SK-N-SH (cell line): ENCODE measurements around the gene CGN. TPM values are rescaled to one million over a fixed set of nuclear protein-coding genes. Genes with fewer than 3 reads are reported as not detected.

Experiments
- CTCF ChIA-PET: fragments of 300-600, 350-600 bp; formaldehyde crosslinking; extraction: SDS; loops from one replicate; lab custom pipeline; 2021; lab: Yijun Ruan, JAX
- POLR2A ChIA-PET: fragments of 350-600 bp; sonication (Branson Sonifier 250); formaldehyde crosslinking; extraction: SDS; loops from one replicate; lab custom pipeline; 2020; ENCODE audit warnings: antibody characterized with exemption, inconsistent platforms; lab: Yijun Ruan, JAX
- DNase-seq: peaks from one replicate; pipeline ENCODE4 v3.0.0; 2012
- H2AFZ ChIP-seq: fragments of 200-600 bp; sonication (generic); 2 replicates; pipeline ENCODE4 v1.8.1; 2016; ENCODE audit warnings: antibody characterized with exemption, mild to moderate bottlenecking, low read depth
- H3F3A ChIP-seq: fragments of 200-600 bp; sonication (generic); replicated peaks from 2 replicates; pipeline ENCODE3; 2016; ENCODE audit warnings: antibody characterized with exemption, mild to moderate bottlenecking; ENCODE audit not compliant: insufficient read depth
- H3K27ac ChIP-seq, 2 experiments: fragments of 200-500 bp in 1 of 2; fragments of 200-600 bp in 1 of 2; sonication (Bioruptor generic) in 1 of 2; sonication (generic), shearing (Covaris generic) in 1 of 2; 2 replicates each; pipeline versions ENCODE4 v1.5.1 to v1.6.1; 2014 to 2016; ENCODE audit warnings: low read depth in 2 of 2, inconsistent platforms in 1 of 2, low read length in 1 of 2, mild to moderate bottlenecking in 1 of 2, mixed read lengths in 1 of 2
- H3K27me3 ChIP-seq: fragments of 200-600 bp; sonication (generic), shearing (Covaris generic); 2 replicates; pipeline ENCODE4 v1.6.1; 2016; ENCODE audit warnings: mixed run types; ENCODE audit not compliant: insufficient read depth
- H3K36me3 ChIP-seq, 2 experiments: fragments of 200-500 bp in 1 of 2; fragments of 200-600 bp in 1 of 2; sonication (Bioruptor generic) in 1 of 2; sonication (generic) in 1 of 2; replicated peaks in 1 of 2; 2 replicates each; pipeline versions ENCODE3 to v1.5.1; 2014 to 2016; ENCODE audit warnings: low read length in 1 of 2, mild to moderate bottlenecking in 1 of 2; ENCODE audit not compliant: insufficient read depth in 2 of 2, control insufficient read depth in 1 of 2
- H3K4me1 ChIP-seq, 2 experiments: fragments of 200-500 bp in 1 of 2; fragments of 200-600 bp in 1 of 2; sonication (Bioruptor generic) in 1 of 2; sonication (generic), shearing (Covaris generic) in 1 of 2; 2 replicates each; pipeline versions ENCODE4 v1.5.1 to v1.6.1; 2014 to 2016; ENCODE audit warnings: low read depth in 1 of 2, low read length in 1 of 2, mixed run types in 1 of 2; ENCODE audit not compliant: insufficient read depth in 2 of 2, control insufficient read depth in 1 of 2
- H3K4me2 ChIP-seq: fragments of 200-600 bp; sonication (generic), shearing (Covaris generic); 2 replicates; pipeline ENCODE4 v1.6.1; 2017; ENCODE audit warnings: mixed run types
- H3K4me3 ChIP-seq, 2 experiments: fragments of 200-500 bp in 1 of 2; fragments of 200-600 bp in 1 of 2; sonication (Bioruptor generic) in 1 of 2; sonication (generic), shearing (Covaris generic) in 1 of 2; 2 replicates each; pipeline versions ENCODE4 v1.5.1 to v1.8.1; 2014 to 2016; ENCODE audit warnings: low read depth in 2 of 2, inconsistent platforms in 1 of 2, low read length in 1 of 2, mild to moderate bottlenecking in 1 of 2, mixed read lengths in 1 of 2, moderate library complexity in 1 of 2
- H3K79me2 ChIP-seq: fragments of 200-600 bp; sonication (generic); 2 replicates; pipeline ENCODE4 v1.8.1; 2017; ENCODE audit warnings: mild to moderate bottlenecking; ENCODE audit not compliant: insufficient read depth
- H3K9ac ChIP-seq: fragments of 200-600 bp; sonication (generic); 2 replicates; pipeline ENCODE4 v1.6.1; 2017; ENCODE audit warnings: mixed run types
- H3K9me2 ChIP-seq: fragments of 200-600 bp; sonication (generic); 2 replicates; pipeline ENCODE4 v1.6.1; 2017; ENCODE audit warnings: mixed run types
- H3K9me3 ChIP-seq: fragments of 200-600 bp; sonication (generic); 2 replicates; pipeline ENCODE4 v1.6.1; 2017; ENCODE audit warnings: mixed run types, mild to moderate bottlenecking, moderate library complexity
- H4K20me1 ChIP-seq: fragments of 200-600 bp; sonication (generic); 2 replicates; pipeline ENCODE4 v1.6.1; 2017; ENCODE audit warnings: mild to moderate bottlenecking, mixed run types; ENCODE audit not compliant: insufficient read depth
- CTCF ChIP-seq: fragments of 200-600 bp; sonication (generic); IDR thresholded peaks from 2 replicates; pipeline ENCODE4 v1.6.1; 2017; ENCODE audit warnings: antibody characterized with exemption, mild to moderate bottlenecking, moderate library complexity
- ELF1 ChIP-seq: IDR thresholded peaks from 2 replicates; pipeline ENCODE4 v1.4.0; 2012
- FOSL2 ChIP-seq: IDR thresholded peaks from 2 replicates; pipeline ENCODE4 v1.4.0; 2012; ENCODE audit warnings: low read depth, mild to moderate bottlenecking, moderate library complexity, borderline replicate concordance
- FOXJ3 ChIP-seq: sonication (generic); formaldehyde crosslinking; IDR thresholded peaks from 2 replicates; pipeline ENCODE4 v1.5.1; 2020; ENCODE audit warnings: mild to moderate bottlenecking, missing genetic modification reagents
- GABPA ChIP-seq: IDR thresholded peaks from 2 replicates; pipeline ENCODE4 v1.4.0; 2012; ENCODE audit warnings: low read depth, mild to moderate bottlenecking
- GATA2 ChIP-seq: sonication (generic); formaldehyde crosslinking; IDR thresholded peaks from 2 replicates; pipeline ENCODE4 v1.5.0; 2020; ENCODE audit warnings: mild to moderate bottlenecking, missing genetic modification reagents
- IRF3 ChIP-seq: fragments of 150-350 bp; IDR thresholded peaks from 2 replicates; pipeline ENCODE4 v1.6.1; 2016; ENCODE audit warnings: mild to moderate bottlenecking, low read depth, low read length
- JUND ChIP-seq: IDR thresholded peaks from 2 replicates; pipeline ENCODE4 v1.4.0; 2012
- MAX ChIP-seq: IDR thresholded peaks from 2 replicates; pipeline ENCODE4 v1.4.0; 2012; ENCODE audit warnings: low read depth
- MEF2A ChIP-seq: IDR thresholded peaks from 2 replicates; pipeline ENCODE4 v1.4.0; 2012; ENCODE audit warnings: low read depth, borderline replicate concordance
- MXI1 ChIP-seq: IDR thresholded peaks from 2 replicates; pipeline ENCODE4 v1.6.1; 2012; ENCODE audit warnings: mild to moderate bottlenecking, low read depth, low read length, improper control_type of control experiment
- NFIC ChIP-seq: IDR thresholded peaks from 2 replicates; pipeline ENCODE4 v1.4.0; 2012; ENCODE audit warnings: borderline replicate concordance
- RCOR1 ChIP-seq: fragments of 150-350 bp; IDR thresholded peaks from 2 replicates; pipeline ENCODE4 v1.6.1; 2017; ENCODE audit warnings: antibody characterized with exemption, low read length
- REST ChIP-seq: IDR thresholded peaks from 2 replicates; pipeline ENCODE4 v1.6.1; 2012; ENCODE audit warnings: mild to moderate bottlenecking, low read depth, low read length, moderate library complexity
- SMC3 ChIP-seq: IDR thresholded peaks from 2 replicates; pipeline ENCODE4 v1.6.1; 2012; ENCODE audit warnings: low read depth, low read length, improper control_type of control experiment
- TAF1 ChIP-seq: IDR thresholded peaks from 2 replicates; pipeline ENCODE4 v1.6.1; 2012; ENCODE audit warnings: low read depth, mild to moderate bottlenecking, low read length, moderate library complexity, borderline replicate concordance
- TEAD4 ChIP-seq: IDR thresholded peaks from 2 replicates; pipeline ENCODE4 v1.4.0; 2012; ENCODE audit warnings: mild to moderate bottlenecking, borderline replicate concordance; ENCODE audit not compliant: insufficient read depth
- USF1 ChIP-seq: IDR thresholded peaks from 2 replicates; pipeline ENCODE4 v1.4.0; 2012; ENCODE audit warnings: low read depth, borderline replicate concordance
- USF2 ChIP-seq: fragments of 150-350 bp; IDR thresholded peaks from 2 replicates; pipeline ENCODE4 v1.6.1; 2017; ENCODE audit warnings: antibody characterized with exemption, low read length, low read depth, borderline replicate concordance
- WGBS: methylation state at CpG from one replicate; pipeline ENCODE4 v1.1.6; 2017; ENCODE audit warnings: low lambda C conversion rate; 5-methylcytosine and 5-hydroxymethylcytosine counted together
- polyA plus RNA-seq, 3 experiments: library from polyadenylated mRNA; depleted of rRNA; stranded (reverse); fragments of >200 nt; gene quantifications; 2 replicates each; pipeline ENCODE4 v1.2.3, GENCODE V29; 2012

CGN gene
- polyA plus RNA-seq, 1 of the 3 experiments (the other 2 are of a cell fraction), result 0.36 TPM

GRCh38 chr1:151540982-151541377 is 29.8 kb downstream of the CGN start:
- no peaks in the 10 kb centered on the region for H3K36me3 ChIP-seq
- peaks cover 26% of the 10 kb centered on the region for H3F3A ChIP-seq
- H2AFZ ChIP-seq, result peak overlapping the region; percentile 83; the same call in 1 of the 2 replicates
- H3K9me2 ChIP-seq, result no peaks in the 10 kb centered on the region
- H3K9ac ChIP-seq, result peak overlapping the region; percentile 87
- H3K4me2 ChIP-seq, result peak overlapping the region; percentile 87
- POLR2A ChIA-PET, result interaction anchor here (0.6 to 1.9 kb wide), 5 partner anchors 17 to 71 kb away, joined by 3 to 10 read pairs (median 3); partner anchors contain the start of genes CGN and SNX27
- WGBS, result 2% methylated on average over 13 of the region's 13 CpGs
- H3K27ac ChIP-seq, result peak overlapping the region; percentile 39 to 83; a peak in 3 of 4 replicates
- CTCF ChIA-PET, result interaction anchor here (1.0 to 2.9 kb wide), 8 partner anchors 7 to 194 kb away, joined by 3 to 9 read pairs (median 4); no protein-coding TSS in a partner anchor
- 0 out of 2 replicates have a peak, but pooled peaks cover 6% of the 10 kb centered on the region for H4K20me1 ChIP-seq
- DNase-seq, result peak; percentile 63
- no peaks in the 10 kb centered on the region for H3K9me3 ChIP-seq
- H3K4me1 ChIP-seq, result peaks cover 22 to 39% of the 10 kb centered on the region in 2 experiments; a peak in 3 of 4 replicates
- H3K4me3 ChIP-seq, result peak overlapping the region; percentile 81 to 85
- peaks cover 55% of the 10 kb centered on the region for H3K79me2 ChIP-seq
- H3K27me3 ChIP-seq, result no peaks in the 10 kb centered on the region
- TF ChIP-seq CTCF, result no peak
- no peak for TF ChIP-seq FOSL2
- TF ChIP-seq MXI1, result no peak
- no peak for TF ChIP-seq MAX
- no peak for TF ChIP-seq MEF2A
- TF ChIP-seq USF1, result no peak
- no peak for TF ChIP-seq GABPA
- TF ChIP-seq TAF1, result no peak
- TF ChIP-seq NFIC, result no peak
- TF ChIP-seq ELF1, result no peak
- no peak for TF ChIP-seq FOXJ3 (CRISPR knock-in tag)
- TF ChIP-seq JUND, result no peak
- TF ChIP-seq GATA2 (CRISPR knock-in tag), result no peak
- no peak for TF ChIP-seq RCOR1
- TF ChIP-seq, all 33 proteins: peak for 0

GRCh38 chr1:151541752-151542151 is 30.6 kb downstream of the CGN start:
- H3K4me2 ChIP-seq, result peak overlapping the region; percentile 87
- no peak for DNase-seq
- no peaks in the 10 kb centered on the region for H3K27me3 ChIP-seq
- H3K4me3 ChIP-seq, result peak overlapping the region; percentile 81 to 85
- H3F3A ChIP-seq, result peaks cover 29% of the 10 kb centered on the region
- H3K79me2 ChIP-seq, result peaks cover 63% of the 10 kb centered on the region
- no peaks in the 10 kb centered on the region for H3K9me2 ChIP-seq
- H3K9me3 ChIP-seq, result no peaks in the 10 kb centered on the region
- peak overlapping the region; percentile 1 to 83; a peak in 3 of 4 replicates for H3K27ac ChIP-seq
- no peak overlapping the region for H2AFZ ChIP-seq
- 69% methylated on average over 5 of the region's 5 CpGs for WGBS
- H3K4me1 ChIP-seq, result peaks cover 22 to 44% of the 10 kb centered on the region in 2 experiments; a peak in 3 of 4 replicates
- H3K9ac ChIP-seq, result peak overlapping the region; percentile 87
- ChIA-PET POLR2A (interaction anchor here (0.5 kb wide), 1 partner anchor 127 kb away, joined by 5 read pairs; no protein-coding TSS in a partner anchor), CTCF (interaction anchor here (1.3 to 2.9 kb wide), 5 partner anchors 8 to 193 kb away, joined by 4 to 9 read pairs (median 5); no protein-coding TSS in a partner anchor)
- H4K20me1 ChIP-seq, result 0 out of 2 replicates have a peak, but pooled peaks cover 6% of the 10 kb centered on the region
- H3K36me3 ChIP-seq, result no peaks in the 10 kb centered on the region
- TF ChIP-seq MAX (no peak), REST (no peak), TEAD4 (no peak), NFIC (no peak), SMC3 (no peak), IRF3 (no peak), USF2 (no peak)
